Renal cortical epithelial cell (primary cell): ENCODE measurements around the gene ENTPD3. TPM values are rescaled to one million over a fixed set of nuclear protein-coding genes. Genes with fewer than 3 reads are reported as not detected.

Experiments used
- DNase-seq: peaks from one replicate; pipeline ENCODE4 v3.0.0-alpha.2; 2011; ENCODE audit warnings: low read depth
- total RNA-seq: library from RNA; depleted of rRNA; stranded (reverse); fragments of >200 nt; gene quantifications from 2 replicates; pipeline ENCODE4 v1.2.3, GENCODE V29; 2014

The ENTPD3 gene
- total RNA-seq, 1 donor from 2014 or later = 0.99 TPM

DNA sequence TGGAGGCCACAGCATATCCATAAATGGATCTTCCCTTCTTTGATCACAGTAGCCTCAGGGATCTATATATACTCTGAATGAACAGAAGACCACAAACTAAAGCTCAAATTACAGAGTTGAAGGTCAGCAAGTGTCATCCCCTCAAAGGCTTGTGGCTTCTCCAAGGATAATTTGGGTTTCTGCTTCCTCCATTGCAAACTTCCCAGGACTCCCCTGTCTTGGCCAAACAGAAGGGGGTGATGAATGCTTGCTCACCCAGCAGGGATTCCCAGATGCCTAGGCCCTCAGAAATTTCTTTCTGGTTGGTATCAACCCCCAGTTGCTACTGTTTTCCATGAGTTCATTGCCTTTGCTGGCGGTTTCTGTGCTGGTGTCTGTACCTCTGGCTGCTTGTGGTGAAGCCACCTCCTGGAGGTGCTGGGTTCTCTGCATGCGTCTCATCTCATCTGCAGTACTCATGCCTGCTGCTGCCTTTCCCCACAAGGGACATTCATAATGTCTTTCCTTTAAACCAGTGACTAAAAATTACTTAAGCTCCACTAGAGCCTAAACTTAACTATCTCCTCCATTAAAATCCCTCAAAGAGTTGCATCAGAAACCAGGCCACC lies 17.7 kb downstream of the ENTPD3 start:
- DNase-seq = no peak

DNA sequence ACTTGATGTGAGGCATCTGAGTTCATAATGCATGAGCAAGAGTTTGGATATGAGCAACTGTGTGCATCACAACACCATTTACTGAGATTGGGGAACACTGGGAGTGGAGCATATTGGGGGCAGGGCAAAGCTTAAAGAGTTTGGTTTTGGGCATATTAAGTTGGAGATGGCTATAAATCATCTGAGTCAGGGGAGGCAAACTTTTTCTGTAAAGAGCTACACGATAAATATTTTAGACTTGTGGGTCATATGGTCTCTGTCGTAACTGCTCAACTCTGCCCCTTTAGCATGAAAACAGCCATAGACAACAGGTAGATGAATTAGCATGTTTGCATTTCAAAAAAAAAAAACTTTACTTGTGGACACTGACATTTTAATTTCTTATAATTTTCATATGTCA lies 20.0 kb downstream of the ENTPD3 start:
- DNase-seq = no peak

DNA sequence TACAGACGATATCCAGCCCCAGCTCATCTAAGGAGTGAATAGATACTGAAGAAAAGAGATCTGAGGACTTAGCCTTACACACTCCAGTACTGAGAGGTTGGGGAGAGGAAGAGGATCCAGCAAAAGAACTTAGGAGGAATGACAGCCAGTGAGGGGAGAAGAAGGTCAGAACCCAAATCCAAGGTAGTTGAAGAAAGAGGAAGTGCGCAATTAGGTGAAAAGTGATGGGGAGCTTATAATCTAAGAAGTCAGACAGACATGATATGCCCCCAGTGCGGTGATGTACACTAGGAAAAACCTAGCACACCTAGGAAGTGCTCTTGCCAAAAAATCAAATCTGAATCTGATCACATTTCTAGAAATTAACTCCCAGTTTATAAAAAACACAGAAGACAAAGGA lies 20.6 kb downstream of the ENTPD3 start:
- DNase-seq = no peak

DNA sequence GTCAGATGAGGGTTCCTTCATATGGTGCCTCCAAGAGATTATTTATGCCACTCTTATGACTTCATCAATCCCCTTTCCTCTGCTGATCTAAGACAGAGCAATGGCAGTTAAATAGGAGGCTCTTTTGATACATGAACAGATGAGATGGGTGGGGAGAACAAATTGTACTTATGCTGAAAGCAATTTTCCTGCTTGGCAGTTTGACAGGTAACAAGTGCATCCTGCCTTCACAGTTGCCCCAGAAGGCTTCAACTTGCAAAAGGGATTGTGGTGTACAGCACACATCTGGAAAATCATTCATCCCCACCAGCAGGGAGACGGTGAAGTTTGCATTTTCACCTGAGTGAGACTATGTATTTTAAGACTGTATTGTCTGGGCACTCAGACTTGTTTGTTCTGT lies 27.3 kb downstream of the ENTPD3 start:
- no peak for DNase-seq

DNA sequence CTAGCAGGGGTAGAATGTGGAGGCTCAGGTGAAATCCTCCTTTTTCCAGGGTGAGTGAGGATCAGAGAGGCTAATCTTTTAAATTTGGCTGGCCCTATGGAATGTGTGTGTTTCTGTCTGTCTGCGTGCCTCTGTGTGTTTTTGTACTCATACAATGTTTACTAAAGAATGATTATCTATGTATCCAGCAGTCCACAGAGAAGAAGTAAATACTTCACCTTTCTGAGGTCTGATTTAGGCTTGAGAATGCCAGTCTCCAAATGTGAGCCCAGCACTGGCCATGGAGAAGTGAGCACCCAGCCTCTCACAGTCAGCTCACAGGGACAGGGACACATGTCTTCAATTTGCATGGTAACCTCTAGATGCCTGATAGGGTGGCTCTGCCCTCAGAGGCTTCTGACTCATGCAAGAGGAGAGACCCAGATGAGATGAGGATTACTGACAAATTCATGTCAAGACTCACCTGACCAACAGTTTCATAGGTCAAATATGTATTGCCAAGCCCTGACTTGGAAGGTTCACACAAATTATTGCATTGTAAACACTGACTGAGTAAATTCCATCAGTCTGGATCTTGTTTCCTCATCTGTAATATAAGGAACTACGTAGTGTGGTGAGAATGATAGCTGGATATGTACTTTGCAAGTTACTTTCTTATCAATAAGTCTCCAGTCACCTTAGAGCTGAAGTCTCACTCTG lies 31.0 kb downstream of the ENTPD3 start:
- peak; percentile 18 for DNase-seq

DNA sequence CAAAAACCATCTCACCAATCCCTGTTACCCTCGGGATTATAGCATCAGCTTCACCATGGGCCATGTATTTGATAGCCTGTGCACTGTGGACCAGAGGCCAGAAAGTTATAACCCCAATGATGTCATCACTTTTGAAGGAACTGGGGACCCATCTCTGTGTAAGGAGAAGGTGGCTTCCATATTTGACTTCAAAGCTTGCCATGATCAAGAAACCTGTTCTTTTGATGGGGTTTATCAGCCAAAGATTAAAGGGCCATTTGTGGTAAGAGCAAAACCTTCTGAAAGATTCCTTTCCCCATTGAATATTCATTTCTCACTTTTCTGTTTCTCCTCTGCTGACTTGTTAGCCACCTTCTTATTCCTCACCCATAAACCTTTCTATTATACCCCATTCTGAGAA lies 35.9 kb downstream of the ENTPD3 start:
- no peak for DNase-seq

DNA sequence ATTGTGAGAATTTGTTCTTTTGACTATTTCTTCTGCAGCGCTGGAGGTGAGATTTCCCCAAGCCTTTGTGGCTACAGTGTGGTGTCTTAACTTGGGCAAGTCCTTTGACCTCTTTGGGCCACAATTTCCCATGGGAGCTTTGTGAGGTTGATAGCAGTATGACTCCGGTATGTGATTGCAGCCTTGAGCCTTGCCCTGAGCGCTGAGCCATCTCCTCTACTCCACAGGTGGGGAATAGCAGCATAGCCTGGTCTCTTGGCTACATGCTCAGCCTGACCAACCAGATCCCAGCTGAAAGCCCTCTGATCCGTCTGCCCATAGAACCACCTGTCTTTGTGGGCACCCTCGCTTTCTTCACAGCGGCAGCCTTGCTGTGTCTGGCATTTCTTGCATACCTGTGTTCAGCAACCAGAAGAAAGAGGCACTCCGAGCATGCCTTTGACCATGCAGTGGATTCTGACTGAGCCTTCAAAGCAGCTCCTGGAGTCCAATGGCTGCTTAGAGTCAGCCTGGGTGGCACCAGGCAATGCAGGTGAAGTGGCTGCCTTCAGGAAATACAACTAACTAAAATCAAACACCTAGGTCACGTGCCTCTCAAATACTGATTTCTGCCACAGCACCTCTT lies 40.2 kb downstream of the ENTPD3 start:
- no peak for DNase-seq

DNA sequence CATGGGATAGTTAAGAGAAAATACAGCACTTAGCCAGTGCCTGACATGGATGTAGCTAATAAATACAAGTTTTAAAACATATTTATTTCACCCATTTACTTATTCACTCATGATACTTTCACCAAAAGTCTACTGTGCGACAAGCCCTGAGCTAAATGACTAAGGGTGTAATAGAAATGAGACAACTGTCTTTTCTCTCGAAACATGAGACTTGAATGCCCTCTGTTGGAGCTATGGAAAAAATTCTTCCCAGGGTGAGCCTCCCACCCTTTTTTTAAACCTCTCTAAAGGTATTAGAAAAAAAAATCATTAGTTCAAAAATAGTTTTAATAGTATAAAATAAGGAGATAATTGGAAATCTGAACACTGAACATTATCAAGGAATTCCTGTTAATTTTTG lies 45.8 kb downstream of the ENTPD3 start:
- DNase-seq = no peak

DNA sequence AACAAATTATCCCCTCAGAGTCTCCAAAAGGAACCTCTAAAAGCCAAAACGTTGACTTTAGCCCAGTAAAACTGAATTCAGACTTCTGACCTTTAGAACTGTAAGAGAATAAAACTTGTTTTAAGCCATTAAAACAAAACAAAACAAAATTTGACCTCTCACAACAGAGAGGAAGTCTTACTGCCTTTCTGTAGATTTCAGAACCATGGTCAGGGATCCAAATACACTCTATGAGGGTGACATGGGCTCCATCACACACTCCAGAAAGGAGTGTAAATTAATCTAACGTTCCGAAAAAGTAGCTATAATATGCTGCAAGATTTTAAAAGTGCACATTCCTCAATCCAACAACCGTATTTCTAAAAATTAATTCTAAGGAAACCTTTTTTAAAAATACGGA lies 50.9 kb downstream of the ENTPD3 start:
- DNase-seq = no peak

DNA sequence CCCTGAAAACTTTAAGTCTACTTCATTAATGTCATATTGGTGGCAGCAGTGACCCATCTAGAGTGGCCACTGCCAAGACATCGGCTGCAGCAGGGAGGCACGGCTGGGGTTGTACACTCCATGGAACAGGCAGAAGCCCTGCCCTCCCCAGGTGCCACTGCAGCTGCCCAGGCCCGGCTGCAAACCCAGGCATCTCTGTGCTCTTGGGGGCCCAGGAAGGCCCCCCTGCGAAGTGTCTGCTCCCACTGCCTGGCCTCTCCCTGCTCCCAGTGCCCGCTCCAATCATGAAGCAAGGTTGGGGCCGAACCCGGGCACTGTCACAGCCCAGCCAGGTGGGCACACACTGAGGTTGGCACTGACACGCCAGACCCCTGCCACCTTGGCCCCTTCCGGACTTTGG lies 58.1 kb downstream of the ENTPD3 start:
- DNase-seq = no peak

DNA sequence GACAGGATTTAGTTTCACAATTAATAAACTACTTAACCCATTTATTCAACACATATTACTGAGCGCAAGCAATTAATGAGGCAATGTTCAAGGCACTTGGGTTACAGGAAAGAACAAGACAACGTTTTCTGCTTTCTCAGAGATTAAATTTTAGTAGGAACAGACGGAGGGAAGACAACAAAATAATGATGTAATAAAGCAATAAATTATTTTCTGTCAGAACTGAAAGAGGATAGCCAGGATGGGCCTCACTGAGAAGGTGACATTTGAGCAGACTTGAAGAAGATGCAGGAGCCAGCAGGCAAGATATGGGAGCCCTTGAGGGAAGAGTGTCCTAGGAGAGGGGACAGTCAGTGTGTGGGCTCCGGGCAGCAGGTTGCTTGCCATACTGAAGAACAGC lies 58.9 kb downstream of the ENTPD3 start:
- no peak for DNase-seq

DNA sequence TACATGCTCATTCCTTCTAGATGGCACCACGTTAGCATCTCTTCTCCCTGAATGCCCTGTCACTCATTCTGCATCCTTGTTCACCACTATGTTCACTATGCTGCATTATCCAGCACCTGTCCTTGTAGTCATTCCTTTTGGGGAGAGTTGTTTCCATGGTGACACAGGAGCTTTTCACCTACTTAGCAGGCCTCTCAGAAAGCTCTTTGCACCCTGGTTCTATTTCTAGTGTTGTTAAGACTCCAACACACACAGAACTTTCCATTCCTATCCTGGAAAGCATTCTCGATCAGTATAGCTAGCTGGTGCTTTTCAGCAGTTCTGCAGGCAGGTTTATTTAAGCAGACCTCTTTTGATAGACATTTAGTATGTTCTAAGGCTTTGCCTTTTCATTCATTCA lies 63.5 kb downstream of the ENTPD3 start:
- DNase-seq = no peak

DNA sequence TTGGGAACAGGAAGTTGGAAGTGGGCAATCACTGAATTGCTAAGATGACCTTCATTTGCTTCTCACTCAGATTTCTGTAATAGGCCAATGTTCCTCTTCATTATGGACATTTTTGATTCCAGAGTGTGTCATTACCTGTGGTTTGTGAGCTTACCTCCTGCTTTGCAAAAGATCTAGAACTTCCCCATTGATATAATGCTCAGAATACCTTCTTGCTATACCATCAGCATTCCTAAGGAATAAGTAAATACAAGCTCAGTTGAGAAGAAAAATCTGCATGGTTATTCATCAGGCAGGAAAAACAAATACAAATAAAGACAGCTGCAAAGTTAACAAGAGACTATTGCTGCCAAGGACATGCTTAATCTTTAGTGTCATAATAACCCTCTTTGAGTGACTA lies 64.6 kb downstream of the ENTPD3 start:
- peak; percentile 25 for DNase-seq

DNA sequence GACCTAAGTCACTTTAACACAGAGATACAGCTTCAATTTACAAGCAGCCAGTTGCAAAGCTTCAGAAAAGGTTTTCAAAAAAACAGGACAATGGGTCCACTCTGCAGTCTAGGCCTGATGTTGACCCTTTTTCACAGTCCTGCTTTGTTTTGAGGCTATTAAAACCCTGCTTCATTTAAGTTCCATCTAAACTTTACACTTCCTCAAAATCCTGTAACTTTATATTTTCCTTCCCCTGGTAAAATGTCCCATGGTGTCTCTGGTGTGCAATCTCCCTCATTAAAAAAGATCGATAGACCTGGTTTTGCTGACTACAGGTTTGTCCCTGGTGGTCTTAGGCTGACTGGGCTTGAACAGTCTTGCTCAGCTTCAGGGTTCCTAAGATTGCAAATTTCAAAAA lies 65.1 kb downstream of the ENTPD3 start:
- DNase-seq = no peak

DNA sequence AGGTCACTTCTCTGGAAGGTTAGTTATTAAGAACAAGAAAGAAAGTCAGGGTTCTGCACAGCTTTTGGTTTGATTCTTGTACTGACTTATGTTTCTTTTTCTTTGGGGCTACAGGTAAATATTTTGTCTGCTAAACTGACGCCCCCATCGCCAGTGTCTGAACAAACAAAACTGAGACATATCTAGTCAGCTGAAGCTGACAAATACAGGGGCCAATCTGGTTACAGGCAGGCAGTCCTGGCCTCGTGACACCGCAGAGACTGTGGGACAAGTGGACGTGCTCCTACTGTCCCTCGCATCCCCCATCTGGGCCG lies 65.5 kb downstream of the ENTPD3 start:
- DNase-seq = no peak

DNA sequence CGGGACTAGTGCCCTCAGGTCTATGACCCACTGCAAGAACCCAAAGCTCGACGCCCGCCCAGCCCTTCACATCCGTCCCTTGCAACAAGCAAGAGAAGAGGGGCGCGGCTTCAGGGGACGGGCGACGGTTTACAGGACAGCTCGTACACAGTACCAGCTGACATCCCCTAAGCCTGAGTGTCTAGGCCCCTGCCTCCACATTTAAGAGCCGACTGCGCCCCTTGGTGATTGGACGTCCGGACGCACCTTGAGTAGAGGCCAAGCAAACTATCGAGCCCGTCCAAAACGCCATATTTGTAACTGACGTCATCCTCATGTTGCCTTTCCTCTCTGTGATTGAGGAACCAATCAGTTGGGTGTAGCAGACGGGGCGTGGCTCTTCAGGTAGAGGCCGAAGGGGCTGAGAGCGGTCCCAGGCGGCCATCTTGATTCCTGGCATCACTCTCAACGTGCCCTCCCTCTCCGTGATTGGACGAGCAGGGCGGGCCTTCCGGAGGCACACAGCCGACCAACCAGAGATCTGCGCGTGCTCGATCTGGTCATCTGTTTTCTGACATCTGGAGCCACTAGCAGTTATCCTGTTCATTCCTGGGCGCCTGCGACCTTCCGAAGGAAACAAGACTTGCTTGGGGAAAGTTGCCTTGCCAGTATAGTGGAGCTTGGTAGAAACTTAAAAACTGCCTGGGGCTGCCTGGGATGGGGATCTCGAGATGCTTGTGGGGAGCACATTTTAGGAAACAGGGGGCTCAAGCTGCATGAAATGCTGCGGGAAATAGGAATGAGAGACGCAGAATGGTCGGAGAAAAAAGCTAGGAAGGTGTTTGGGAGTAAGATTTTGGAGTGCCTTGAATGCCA lies 66.1 kb downstream of the ENTPD3 start:
- DNase-seq = peak; percentile 97

DNA sequence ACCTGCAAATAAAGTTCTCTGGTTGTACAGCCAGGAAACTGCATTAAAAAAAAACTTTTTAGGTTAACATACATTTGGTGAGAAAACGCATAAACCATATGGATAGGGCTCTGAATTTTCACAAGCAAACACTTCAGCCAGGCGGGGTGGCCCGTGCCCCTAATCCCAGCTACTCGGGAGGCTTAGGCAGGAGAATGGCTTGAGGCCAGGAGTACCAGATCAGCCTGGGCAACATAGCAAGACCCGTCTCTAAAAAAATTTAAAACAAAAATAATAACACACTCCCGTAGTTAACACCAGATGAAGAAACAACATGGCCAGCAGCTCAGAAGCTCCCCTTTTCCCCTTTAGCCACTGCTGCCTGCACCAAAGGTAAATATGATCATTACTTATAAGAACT lies 66.9 kb downstream of the ENTPD3 start:
- DNase-seq = no peak

DNA sequence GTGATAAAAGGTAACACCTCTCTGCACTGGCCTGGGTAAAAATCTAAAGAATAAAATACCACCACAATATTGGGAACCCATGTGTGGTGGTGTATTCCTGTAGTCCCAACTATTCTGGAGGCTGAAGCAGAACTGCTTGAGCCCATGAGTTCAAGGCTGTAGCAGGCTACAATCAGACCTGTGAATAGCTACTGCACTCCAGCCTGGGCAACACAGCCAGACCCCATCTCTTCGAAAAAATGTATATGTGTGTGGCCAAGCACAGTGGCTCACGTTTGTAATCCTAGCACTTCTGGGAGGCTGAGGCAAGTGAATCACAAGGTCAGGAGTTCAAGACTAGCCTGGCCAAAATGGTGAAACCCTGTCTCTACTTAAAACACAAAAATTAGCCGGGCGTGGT lies 68.3 kb downstream of the ENTPD3 start:
- no peak for DNase-seq

DNA sequence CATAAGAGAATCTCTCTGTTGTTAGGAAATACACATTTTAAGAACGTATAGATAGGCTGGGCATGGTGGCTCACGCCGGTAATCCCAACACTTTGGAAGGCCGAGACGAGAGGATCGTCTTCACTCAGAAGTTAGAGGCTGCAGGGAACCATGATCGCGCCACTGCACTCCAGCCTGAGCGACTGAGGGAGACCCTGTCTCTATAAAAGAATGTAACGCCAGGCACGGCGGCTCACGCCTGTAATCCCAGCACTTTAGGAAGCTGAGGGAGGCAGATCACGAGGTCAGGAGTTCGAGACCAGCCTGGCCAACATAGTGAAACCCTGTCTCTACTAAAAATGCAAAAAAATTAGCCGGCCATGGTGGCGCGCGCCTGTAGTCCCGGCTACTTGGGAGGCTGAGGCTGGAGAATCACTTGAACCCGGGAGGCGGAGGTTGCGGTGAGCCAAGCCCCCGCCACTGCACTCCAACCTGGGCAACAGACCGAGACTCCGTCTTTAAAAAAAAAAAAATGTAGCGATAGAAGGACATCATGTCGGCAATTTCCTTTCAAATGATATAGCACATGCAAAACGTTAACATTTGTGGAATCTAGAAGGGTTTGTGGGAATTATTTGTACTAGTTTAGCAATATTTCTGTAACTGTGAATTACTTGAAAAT lies 69.4 kb downstream of the ENTPD3 start:
- DNase-seq = no peak

DNA sequence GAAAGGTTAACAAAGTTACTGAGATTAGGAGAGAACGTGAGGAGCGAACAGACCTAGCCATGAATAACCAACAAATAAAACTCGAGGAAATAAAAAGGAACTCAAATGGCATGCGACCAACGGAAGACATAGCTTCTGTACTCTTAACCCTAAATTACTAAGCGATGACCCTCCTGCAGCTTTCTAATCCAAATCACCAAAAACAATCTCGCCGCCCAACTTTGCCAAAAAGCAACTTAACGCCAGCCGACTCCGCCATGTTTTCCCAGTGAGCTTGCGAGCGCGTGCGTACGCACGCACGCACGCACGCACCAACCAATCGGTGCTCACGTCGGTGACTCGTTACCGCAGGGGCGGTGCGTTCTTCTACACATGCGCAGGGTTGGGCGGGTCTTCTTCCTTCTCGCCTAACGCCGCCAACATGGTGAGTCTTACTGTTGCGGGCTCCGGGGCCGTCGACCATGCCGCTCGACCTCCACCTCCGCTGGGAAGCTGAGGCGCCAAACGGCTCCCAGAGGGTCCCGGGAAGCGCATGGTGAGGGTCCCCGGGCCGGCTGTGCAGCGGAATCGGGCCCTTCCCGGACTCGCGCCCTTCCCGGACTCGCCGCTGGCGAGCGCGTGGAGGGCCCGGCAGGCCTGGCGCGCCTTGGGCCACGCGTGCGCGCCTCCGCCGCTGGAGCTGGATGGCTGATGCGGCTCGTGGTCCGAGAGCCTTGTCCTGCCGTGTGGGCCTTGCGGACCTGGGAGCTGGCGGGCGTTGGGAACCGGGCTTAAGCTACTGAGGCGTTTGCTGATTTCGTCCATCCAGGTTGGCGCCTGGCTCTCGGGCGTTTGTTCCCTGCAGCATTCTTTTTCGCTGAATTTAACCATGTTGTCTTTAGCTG lies 70.2 kb downstream of the ENTPD3 start, which contains the start of gene RPL14:
Gene RPL14, plus strand, starts transcription at position 400 of the 884 bp plus-strand sequence. Its CDS starts 133 bp downstream, at position 533.
- peak; percentile 92 for DNase-seq

DNA sequence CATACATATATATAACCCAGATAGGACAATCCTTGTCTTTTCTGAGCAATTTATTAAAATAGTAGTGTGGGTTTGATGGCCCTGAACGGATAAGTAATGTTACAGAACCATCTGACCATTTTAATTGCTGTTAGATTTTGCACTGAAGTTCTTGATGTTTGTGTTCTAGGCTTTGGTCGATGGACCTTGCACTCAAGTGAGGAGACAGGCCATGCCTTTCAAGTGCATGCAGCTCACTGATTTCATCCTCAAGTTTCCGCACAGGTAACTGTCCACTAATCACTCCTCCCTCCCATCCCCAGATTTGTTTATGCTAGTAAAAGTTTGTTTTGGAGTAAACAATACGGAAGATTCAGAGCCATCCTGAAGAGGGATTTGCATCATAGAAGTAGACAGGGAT lies 71.5 kb downstream of the ENTPD3 start:
- no peak for DNase-seq
